Measurements from ENCODE around the gene PRG3. TPM values are rescaled to one million over a fixed set of nuclear protein-coding genes. Genes with fewer than 3 reads are reported as not detected.

The PRG3 gene
- total and polyA plus RNA-seq, 2 of the 4 experiments (the other 2 are of a cell fraction), result not detected

GRCh38 chr11:57414612-57415212, 33.8 kb upstream of the PRG3 start:
- H3K4me2 ChIP-seq (ENCODE audit: low read depth, low read length), result no peak overlapping the region
- no peaks in the 10 kb centered on the region for H3K9me3 ChIP-seq (ENCODE audit: control insufficient read depth, insufficient read depth, low read length)
- no peak overlapping the region for H2AK5ac ChIP-seq (ENCODE audit: low read depth, low read length)
- no peak overlapping the region for H2BK20ac ChIP-seq (ENCODE audit: low read depth, low read length)
- no peak overlapping the region for H2BK5ac ChIP-seq (ENCODE audit: low read depth, low read length, poor library complexity, severe bottlenecking)
- no peak overlapping the region for H2AK9ac ChIP-seq (replicated peaks; ENCODE audit: low read depth, low read length, poor library complexity)
- H2BK15ac ChIP-seq (ENCODE audit: low read depth, low read length), result no peak overlapping the region
- no peak overlapping the region for H3K14ac ChIP-seq (replicated peaks; ENCODE audit: low read depth, low read length)
- H3K79me1 ChIP-seq (ENCODE audit: low read depth in 1 of 2, low read length in 2 of 2), result no peaks in the 10 kb centered on the region
- H3K56ac ChIP-seq (ENCODE audit: extremely low read depth, insufficient read depth, low read length), result no peak overlapping the region
- no peaks in the 10 kb centered on the region for H3K27me3 ChIP-seq (ENCODE audit: control insufficient read depth, insufficient read depth, low read length)
- no TSS peak for BruUV-seq (replicated peaks)
- no peak overlapping the region for H3K27ac ChIP-seq (ENCODE audit: insufficient read depth, low read length)
- H4K20me1 ChIP-seq (ENCODE audit: insufficient read depth, low read length), result no peaks in the 10 kb centered on the region
- no peaks in the 10 kb centered on the region; the same call in 1 of the 2 replicates for H3K9me1 ChIP-seq (ENCODE audit: insufficient read depth, low read length)
- no peak overlapping the region for H3K4me3 ChIP-seq (ENCODE audit: insufficient read depth, low read depth, low read length)
- DNase-seq (no peak), ATAC-seq (ENCODE audit: low read depth) (no peak)
- H3K23ac ChIP-seq (ENCODE audit: low read depth, low read length), result no peak overlapping the region
- peaks cover 3% of the 10 kb centered on the region; the same call in 1 of the 2 replicates for H3K4me1 ChIP-seq (ENCODE audit: control insufficient read depth, insufficient read depth, low read length)
- WGBS, 2 experiments (ENCODE audit: extremely low coverage in 2 of 2, insufficient read length in 1 of 2), result 95% methylated on average over 4 of the region's 11 CpGs; no CpG with 5 or more reads in 1 of the 2 experiments
- ChIA-PET POLR2A (ENCODE audit: unreplicated experiment) (no interaction called here), CTCF (no interaction called here)
- H3K4ac ChIP-seq (ENCODE audit: low read depth, low read length), result no peak overlapping the region
- H4K91ac ChIP-seq (ENCODE audit: insufficient read depth, low read depth, low read length), result no peak overlapping the region
- H2AFZ ChIP-seq (replicated peaks; ENCODE audit: low read length, poor library complexity), result no peak overlapping the region
- intact Hi-C loops (cut with micrococcal nuclease), result no loop called here
- dilution Hi-C loops (cut with HindIII; ENCODE audit: low sequenced_read_pairs, unreplicated experiment), result no loop called here
- peaks cover 27% of the 10 kb centered on the region for H3K36me3 ChIP-seq (ENCODE audit: control insufficient read depth, insufficient read depth, low read length)
- no peak overlapping the region for H4K8ac ChIP-seq (ENCODE audit: low read depth in 2 of 2, low read length in 2 of 2)
- no peak overlapping the region for H3K9ac ChIP-seq (ENCODE audit: low read depth, low read length)
- H2BK120ac ChIP-seq (ENCODE audit: low read depth, low read length), result no peak overlapping the region
- in situ Hi-C loops (cut with MboI; ENCODE audit: low sequenced_read_pairs), result no loop called here
- TF ChIP-seq MAFK (IDR thresholded peaks at IDR 0.05; ENCODE audit: low read depth, low read length) (no peak), RFX5 (IDR thresholded peaks at IDR 0.05; ENCODE audit: low read depth, low read length) (no peak), SMC3 (IDR thresholded peaks at IDR 0.05; ENCODE audit: low read depth, low read length) (no peak), CHD1 (IDR thresholded peaks at IDR 0.05; ENCODE audit: low read depth, low read length) (no peak), MXI1 (IDR thresholded peaks at IDR 0.05; ENCODE audit: borderline replicate concordance, low read depth, low read length) (no peak), CTCF (conservative IDR thresholded peaks at IDR 0.05; ENCODE audit: low read depth, low read length) (no peak), FOS (IDR thresholded peaks at IDR 0.05; ENCODE audit: low read depth, low read length) (no peak), BHLHE40 (IDR thresholded peaks at IDR 0.05; ENCODE audit: low read depth, low read length) (no peak), NFE2L2 (IDR thresholded peaks at IDR 0.05; ENCODE audit: low read depth, low read length) (no peak), CEBPB (IDR thresholded peaks at IDR 0.05; ENCODE audit: low read depth, low read length) (no peak), RAD21 (IDR thresholded peaks at IDR 0.05; ENCODE audit: low read length) (no peak), POLR2A (IDR thresholded peaks at IDR 0.05; ENCODE audit: low read depth, low read length) (no peak), MAZ (IDR thresholded peaks at IDR 0.05; ENCODE audit: borderline replicate concordance, low read depth, low read length) (no peak), RCOR1 (IDR thresholded peaks at IDR 0.05; ENCODE audit: insufficient replicate concordance, low read length) (no peak)
- TF ChIP-seq, protein P1, sequence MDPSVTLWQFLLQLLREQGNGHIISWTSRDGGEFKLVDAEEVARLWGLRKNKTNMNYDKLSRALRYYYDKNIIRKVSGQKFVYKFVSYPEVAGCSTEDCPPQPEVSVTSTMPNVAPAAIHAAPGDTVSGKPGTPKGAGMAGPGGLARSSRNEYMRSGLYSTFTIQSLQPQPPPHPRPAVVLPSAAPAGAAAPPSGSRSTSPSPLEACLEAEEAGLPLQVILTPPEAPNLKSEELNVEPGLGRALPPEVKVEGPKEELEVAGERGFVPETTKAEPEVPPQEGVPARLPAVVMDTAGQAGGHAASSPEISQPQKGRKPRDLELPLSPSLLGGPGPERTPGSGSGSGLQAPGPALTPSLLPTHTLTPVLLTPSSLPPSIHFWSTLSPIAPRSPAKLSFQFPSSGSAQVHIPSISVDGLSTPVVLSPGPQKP (IDR thresholded peaks at IDR 0.05; ENCODE audit: borderline replicate concordance, low read depth, low read length), result no peak
- TF ChIP-seq, protein P2, sequence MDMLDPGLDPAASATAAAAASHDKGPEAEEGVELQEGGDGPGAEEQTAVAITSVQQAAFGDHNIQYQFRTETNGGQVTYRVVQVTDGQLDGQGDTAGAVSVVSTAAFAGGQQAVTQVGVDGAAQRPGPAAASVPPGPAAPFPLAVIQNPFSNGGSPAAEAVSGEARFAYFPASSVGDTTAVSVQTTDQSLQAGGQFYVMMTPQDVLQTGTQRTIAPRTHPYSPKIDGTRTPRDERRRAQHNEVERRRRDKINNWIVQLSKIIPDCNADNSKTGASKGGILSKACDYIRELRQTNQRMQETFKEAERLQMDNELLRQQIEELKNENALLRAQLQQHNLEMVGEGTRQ (IDR thresholded peaks at IDR 0.05; ENCODE audit: low read depth, low read length), result no peak
- H4K5ac ChIP-seq (ENCODE audit: low read depth, low read length), result no peak overlapping the region
- H3K18ac ChIP-seq (ENCODE audit: low read depth, low read length), result no peak overlapping the region

Measured in IMR-90 (cell line).